ENCODE measurements around the gene AGPAT1. TPM values are rescaled to one million over a fixed set of nuclear protein-coding genes. Genes with fewer than 3 reads are reported as not detected.

Gene AGPAT1
- total and polyA plus RNA-seq, 2 of the 13 experiments (the other 11 are each of a cell fraction or from before 2014, with no cell fraction given) = 51.3 to 139 TPM

GRCh38 chr6:32195902-32196681 lies 20.2 kb upstream of the AGPAT1 start (continued):
- TF ChIP-seq BCL3 (CRISPR knock-in tag; IDR thresholded peaks at IDR 0.05) = peak; percentile 80; the same call in 1 of the 2 replicates
- no peak; the same call in 1 of the 2 replicates for TF ChIP-seq ZKSCAN5 (CRISPR knock-in tag; IDR thresholded peaks at IDR 0.05)
- TF ChIP-seq ETS1 (CRISPR knock-in tag; IDR thresholded peaks at IDR 0.05) = no peak
- TF ChIP-seq ISL2 (CRISPR knock-in tag; IDR thresholded peaks at IDR 0.05) = peak; percentile 84
- no peak for TF ChIP-seq SNAI1 (CRISPR knock-in tag; IDR thresholded peaks at IDR 0.05; ENCODE audit: borderline replicate concordance)
- TF ChIP-seq PCBP2 (optimal IDR thresholded peaks at IDR 0.05; ENCODE audit: low read depth, low read length, poor library complexity, severe bottlenecking) = no peak
- no peak for TF ChIP-seq KAT2B (IDR thresholded peaks at IDR 0.05; ENCODE audit: borderline replicate concordance, low read depth, low read length)
- peak; percentile 93; the same call in 1 of the 2 replicates for TF ChIP-seq ZZZ3 (CRISPR knock-in tag; IDR thresholded peaks at IDR 0.05; ENCODE audit: borderline replicate concordance)
- no peak for TF ChIP-seq KLF12 (CRISPR knock-in tag; IDR thresholded peaks at IDR 0.05; ENCODE audit: borderline replicate concordance)
- no peak for TF ChIP-seq SETDB1 (CRISPR knock-in tag; IDR thresholded peaks at IDR 0.05; ENCODE audit: borderline replicate concordance)
- TF ChIP-seq E2F5 (CRISPR knock-in tag; conservative IDR thresholded peaks at IDR 0.05) = peak; percentile 93
- 0 out of 2 replicates have a peak, but pooled peaks have one; percentile 19 for TF ChIP-seq PRDM10 (CRISPR knock-in tag; IDR thresholded peaks at IDR 0.05; ENCODE audit: low read depth)
- TF ChIP-seq NR1H2 (CRISPR knock-in tag; IDR thresholded peaks at IDR 0.05; ENCODE audit: borderline replicate concordance, low read depth) = peak; percentile 92; the same call in 1 of the 2 replicates
- TF ChIP-seq ZNF691 (CRISPR knock-in tag; IDR thresholded peaks at IDR 0.05; ENCODE audit: borderline replicate concordance, low read depth) = peak; percentile 72; the same call in 1 of the 2 replicates
- peak; percentile 73; the same call in 1 of the 2 replicates for TF ChIP-seq LBX2 (CRISPR knock-in tag; IDR thresholded peaks at IDR 0.05; ENCODE audit: borderline replicate concordance)
